ENCODE measurements around the gene NOMO2.
"Not testable (repeated sequence)": the region's sequence is repeated elsewhere in the genome, so short reads cannot be mapped to it uniquely, and the experiment has no call there.

DNA sequence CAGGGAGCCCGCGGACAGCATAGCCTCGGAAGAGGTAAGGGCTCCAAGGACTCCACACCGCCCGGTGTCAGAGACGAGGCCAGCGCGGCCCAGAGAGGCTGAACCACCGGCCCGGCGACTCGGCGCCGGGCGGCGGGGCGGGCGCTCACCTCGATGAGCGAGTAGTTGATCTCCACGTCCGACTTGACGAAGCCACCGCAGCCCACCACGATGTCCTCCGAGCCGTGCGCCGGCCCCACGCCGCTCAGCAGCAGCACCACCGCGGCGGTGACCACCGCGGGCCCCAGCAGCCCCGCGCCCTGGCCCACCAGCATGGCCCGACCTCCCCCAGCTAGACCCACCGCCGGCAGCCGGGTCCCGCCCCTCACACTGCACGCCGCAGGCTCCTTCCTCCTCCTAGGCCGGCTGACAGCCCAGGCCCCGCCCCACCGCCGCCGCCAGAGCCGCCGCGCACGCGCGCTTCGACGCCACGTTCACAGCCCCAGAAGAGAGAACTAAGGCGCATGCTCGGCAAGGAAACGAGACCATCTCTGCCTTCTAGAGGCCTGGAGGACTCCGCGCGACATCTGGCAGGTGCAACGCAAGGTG lies at the start of gene NOMO2:
- TF ChIP-seq, protein P1, sequence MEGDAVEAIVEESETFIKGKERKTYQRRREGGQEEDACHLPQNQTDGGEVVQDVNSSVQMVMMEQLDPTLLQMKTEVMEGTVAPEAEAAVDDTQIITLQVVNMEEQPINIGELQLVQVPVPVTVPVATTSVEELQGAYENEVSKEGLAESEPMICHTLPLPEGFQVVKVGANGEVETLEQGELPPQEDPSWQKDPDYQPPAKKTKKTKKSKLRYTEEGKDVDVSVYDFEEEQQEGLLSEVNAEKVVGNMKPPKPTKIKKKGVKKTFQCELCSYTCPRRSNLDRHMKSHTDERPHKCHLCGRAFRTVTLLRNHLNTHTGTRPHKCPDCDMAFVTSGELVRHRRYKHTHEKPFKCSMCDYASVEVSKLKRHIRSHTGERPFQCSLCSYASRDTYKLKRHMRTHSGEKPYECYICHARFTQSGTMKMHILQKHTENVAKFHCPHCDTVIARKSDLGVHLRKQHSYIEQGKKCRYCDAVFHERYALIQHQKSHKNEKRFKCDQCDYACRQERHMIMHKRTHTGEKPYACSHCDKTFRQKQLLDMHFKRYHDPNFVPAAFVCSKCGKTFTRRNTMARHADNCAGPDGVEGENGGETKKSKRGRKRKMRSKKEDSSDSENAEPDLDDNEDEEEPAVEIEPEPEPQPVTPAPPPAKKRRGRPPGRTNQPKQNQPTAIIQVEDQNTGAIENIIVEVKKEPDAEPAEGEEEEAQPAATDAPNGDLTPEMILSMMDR (IDR thresholded peaks at IDR 0.05), result not testable (repeated sequence)
- not testable (repeated sequence) for TF ChIP-seq POLR2A (IDR thresholded peaks at IDR 0.05)

Measured in right lobe of liver (tissue), 4 donors.